WERI-Rb-1 (cell line): ENCODE measurements around the gene UST.
A peak's percentile ranks its signal among the peaks of the same experiment; 100 is the strongest.
"Not testable (repeated sequence)": the region's sequence is repeated elsewhere in the genome, so short reads cannot be mapped to it uniquely, and the experiment has no call there.

ENCODE experiments used
- DNase-seq: peaks from one replicate; pipeline ENCODE4 v3.0.0-alpha.2; 2020
- H3K27ac ChIP-seq: fragments of 250-450 bp; sonication (Bioruptor Pico); 2 replicates; pipeline ENCODE4 v1.5.1; 2020; ENCODE audit warnings: mild to moderate bottlenecking, moderate library complexity
- H3K27me3 ChIP-seq: fragments of 250-450 bp; sonication (Bioruptor Pico); 2 replicates; pipeline ENCODE4 v1.5.1; 2021; ENCODE audit warnings: mild to moderate bottlenecking, low read depth, moderate library complexity; ENCODE audit not compliant: insufficient read depth, severe bottlenecking
- H3K36me3 ChIP-seq: fragments of 250-450 bp; sonication (Bioruptor Pico); 2 replicates; pipeline ENCODE4 v1.5.1; 2020; ENCODE audit warnings: mild to moderate bottlenecking, moderate library complexity
- H3K4me3 ChIP-seq: 2 replicates; pipeline ENCODE4 v1.5.1; 2011; ENCODE audit warnings: low read depth, mild to moderate bottlenecking, control low read depth, low read length
- H3K9me3 ChIP-seq: fragments of 250-450 bp; sonication (Bioruptor Pico); 2 replicates; pipeline ENCODE4 v1.5.1; 2021; ENCODE audit warnings: mild to moderate bottlenecking, moderate library complexity; ENCODE audit not compliant: severe bottlenecking
- TF ChIP-seq, protein P1 (sequence below): IDR thresholded peaks from 2 replicates; pipeline ENCODE4 v1.5.1; 2011; ENCODE audit warnings: low read depth, mild to moderate bottlenecking, control low read depth, inconsistent platforms, low read length

The UST gene

DNA sequence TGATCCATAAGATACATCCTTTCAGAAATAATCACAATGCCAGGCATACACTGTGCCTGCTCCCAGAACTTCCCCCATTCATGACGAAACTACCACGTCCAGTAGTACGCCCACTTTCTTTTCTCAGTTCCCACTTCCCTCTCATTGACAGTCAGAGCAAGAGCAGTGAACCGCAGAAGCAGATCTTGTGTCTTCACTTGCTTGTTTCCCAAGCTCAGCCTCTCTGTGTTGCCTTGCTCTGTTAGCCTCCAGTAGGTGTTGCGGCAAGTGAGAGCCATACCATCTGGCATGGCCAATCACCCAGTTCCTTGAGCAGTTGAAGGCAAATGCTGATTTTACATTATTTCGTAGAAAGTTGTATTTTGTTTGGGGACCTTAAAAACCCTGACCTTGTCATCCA lies 11.7 kb downstream of the UST start:
- H3K27ac ChIP-seq, result no peak overlapping the region

DNA sequence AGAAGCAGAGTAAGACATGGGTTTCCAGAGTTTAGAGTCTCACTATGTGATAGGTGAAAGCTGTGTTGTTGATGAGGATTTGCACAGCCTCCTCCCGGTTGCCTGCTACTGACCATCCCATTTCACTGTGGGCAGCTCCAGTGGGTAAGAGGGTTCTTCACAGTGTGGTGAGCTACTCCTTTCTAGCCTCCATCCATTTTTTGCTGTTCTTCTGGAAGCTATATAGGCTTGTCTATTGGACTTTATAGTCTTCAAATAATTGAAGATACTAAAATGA lies 13.4 kb downstream of the UST start:
- Histone ChIP-seq H3K27me3 (no peaks in the 10 kb centered on the region), H3K9me3 (no peaks in the 10 kb centered on the region), H3K27ac (no peak overlapping the region), H3K36me3 (no peaks in the 10 kb centered on the region), H3K4me3 (no peak overlapping the region)
- TF ChIP-seq, protein P1, sequence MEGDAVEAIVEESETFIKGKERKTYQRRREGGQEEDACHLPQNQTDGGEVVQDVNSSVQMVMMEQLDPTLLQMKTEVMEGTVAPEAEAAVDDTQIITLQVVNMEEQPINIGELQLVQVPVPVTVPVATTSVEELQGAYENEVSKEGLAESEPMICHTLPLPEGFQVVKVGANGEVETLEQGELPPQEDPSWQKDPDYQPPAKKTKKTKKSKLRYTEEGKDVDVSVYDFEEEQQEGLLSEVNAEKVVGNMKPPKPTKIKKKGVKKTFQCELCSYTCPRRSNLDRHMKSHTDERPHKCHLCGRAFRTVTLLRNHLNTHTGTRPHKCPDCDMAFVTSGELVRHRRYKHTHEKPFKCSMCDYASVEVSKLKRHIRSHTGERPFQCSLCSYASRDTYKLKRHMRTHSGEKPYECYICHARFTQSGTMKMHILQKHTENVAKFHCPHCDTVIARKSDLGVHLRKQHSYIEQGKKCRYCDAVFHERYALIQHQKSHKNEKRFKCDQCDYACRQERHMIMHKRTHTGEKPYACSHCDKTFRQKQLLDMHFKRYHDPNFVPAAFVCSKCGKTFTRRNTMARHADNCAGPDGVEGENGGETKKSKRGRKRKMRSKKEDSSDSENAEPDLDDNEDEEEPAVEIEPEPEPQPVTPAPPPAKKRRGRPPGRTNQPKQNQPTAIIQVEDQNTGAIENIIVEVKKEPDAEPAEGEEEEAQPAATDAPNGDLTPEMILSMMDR, result no peak
- no peak for DNase-seq

More for the DNA sequence above, 11.7 kb downstream of the UST start:
- no peak for DNase-seq
- Histone ChIP-seq H3K4me3 (no peak overlapping the region), H3K9me3 (no peaks in the 10 kb centered on the region), H3K36me3 (no peaks in the 10 kb centered on the region), H3K27me3 (no peaks in the 10 kb centered on the region)
- TF ChIP-seq, protein P1, result no peak

DNA sequence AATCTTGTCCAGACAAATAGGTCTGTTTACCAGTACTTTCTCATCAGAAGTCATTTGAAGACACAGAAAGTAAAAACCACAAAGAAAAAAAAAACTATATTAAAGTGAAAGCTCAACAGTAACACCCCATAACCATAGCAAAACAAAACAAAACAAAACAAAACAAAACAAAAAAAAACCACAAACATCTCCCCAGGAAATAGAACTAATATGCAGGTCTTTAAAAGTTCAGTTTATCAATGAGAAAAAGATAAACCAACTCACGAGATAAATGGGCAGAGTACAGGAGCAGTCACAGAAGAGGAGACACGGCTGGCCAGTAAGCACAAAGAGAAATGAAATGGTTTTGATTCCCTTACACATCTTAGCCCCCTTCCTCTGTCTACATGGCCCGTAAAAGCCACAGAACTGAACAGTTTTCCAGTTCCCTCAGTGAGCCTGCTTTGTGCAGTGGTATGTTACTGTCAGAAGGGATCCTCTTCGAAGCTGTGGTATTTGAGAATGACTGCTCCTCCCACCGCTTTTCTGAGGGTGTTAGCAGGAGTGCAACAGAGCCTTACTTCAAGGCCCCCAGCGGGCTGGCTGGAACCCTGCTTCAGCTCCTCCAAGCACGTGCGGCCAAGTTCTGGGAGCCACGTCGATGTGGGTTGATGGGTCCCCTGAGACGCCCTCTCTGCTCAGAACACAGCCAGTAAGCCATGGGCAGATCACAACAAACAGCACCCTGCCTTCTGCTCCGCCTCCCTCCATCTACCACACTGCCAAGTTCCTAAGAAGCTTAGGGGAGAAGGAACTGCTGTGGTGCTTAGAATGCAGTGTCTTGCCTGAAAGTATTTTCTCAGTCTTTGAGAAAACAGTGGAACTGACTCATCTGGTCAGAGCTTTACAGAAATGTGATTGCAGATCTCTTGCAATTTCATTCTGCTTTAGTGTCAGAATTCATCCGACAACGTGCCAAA lies 14.0 kb downstream of the UST start:
- no peaks in the 10 kb centered on the region for H3K36me3 ChIP-seq
- DNase-seq, result peak; percentile 66
- H3K27ac ChIP-seq, result no peak overlapping the region
- TF ChIP-seq, protein P1, result no peak
- H3K9me3 ChIP-seq, result no peaks in the 10 kb centered on the region
- peak overlapping the region; percentile 24 for H3K4me3 ChIP-seq
- no peaks in the 10 kb centered on the region for H3K27me3 ChIP-seq

DNA sequence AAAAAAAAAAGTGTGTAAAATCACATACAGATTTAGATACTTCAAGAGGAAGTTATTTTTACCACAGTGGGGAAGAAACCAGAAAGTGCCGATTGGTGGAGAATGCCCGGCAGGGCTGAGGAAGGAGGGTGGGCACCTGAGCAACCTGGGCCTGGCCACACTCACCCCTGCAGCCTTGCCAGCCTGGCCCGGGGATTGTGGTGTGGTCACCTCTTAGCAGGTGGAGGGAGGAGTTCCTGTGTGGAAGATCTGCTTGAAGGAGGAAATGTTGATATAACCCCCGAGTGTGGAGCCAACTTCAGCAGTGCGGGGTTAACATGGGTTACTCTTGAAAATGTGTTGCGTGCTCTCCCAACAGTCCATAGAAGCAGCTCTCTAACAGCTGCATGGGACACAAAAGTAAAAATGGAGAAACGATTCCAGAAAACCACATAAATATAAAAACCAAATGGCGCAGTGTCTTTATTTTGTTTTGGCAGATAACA lies 14.7 kb downstream of the UST start:
- Histone ChIP-seq H3K9me3 (no peaks in the 10 kb centered on the region), H3K27me3 (no peaks in the 10 kb centered on the region), H3K27ac (no peak overlapping the region), H3K4me3 (no peak overlapping the region), H3K36me3 (no peaks in the 10 kb centered on the region)
- no peak for DNase-seq
- TF ChIP-seq, protein P1, result no peak

DNA sequence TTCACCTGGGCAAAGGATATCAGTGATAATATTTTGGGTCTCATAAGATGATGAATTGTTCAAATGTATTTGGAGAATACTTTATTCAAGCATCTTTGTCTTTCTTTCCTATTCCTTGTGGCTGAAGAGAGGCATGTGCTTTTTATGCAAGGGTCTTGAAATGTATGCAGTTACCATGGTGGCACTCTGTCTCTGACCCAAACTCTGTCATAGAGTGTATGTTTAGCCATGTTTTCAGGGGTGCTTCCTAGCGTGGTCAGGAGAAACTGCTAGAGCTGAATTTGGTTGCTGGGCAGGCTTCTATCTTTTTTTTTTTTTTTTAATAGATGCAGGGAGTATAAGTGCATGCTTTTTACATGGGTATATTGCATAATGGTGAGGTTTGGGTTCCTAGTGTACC lies 15.4 kb downstream of the UST start:
- H3K9me3 ChIP-seq, result no peaks in the 10 kb centered on the region
- H3K4me3 ChIP-seq, result no peak overlapping the region
- H3K27me3 ChIP-seq, result no peaks in the 10 kb centered on the region
- no peaks in the 10 kb centered on the region for H3K36me3 ChIP-seq
- DNase-seq, result no peak
- TF ChIP-seq, protein P1, result no peak
- H3K27ac ChIP-seq, result no peak overlapping the region

DNA sequence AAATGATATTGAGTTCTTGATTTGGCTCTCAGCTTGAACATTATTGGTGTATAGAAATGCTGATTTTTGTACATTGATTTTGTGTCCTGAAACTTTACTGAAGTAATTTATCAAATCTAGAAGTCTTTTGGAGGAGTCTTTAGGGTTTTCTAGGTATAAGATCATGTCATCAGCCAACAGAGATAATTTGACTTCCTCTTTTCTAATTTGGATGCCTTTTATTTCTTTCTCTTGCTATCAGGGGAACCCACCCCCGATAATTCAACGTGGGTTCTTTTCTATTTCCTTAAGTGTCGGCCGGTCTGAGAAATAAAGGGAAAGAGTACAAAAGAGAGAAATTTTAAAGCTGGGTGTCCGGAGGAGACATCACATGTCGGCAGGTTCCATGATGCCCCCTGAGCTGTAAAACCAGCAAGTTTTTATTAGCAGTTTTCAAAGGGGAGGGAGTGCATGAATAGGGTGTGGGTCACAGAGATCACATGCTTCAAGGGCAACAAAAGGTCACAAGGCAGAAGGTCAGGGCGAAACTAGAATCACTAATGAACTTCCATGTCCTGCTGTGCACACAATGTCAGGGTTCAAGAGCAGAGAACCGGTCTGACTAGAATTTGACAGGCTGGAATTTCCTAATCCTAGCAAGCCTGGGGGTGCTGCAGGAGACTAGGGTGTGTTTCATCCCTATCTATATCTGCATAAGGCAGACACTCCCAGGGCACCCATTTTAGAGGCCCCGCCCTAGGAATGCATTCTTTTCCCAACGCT lies 17.6 kb downstream of the UST start:
- H3K4me3 ChIP-seq, H3K9me3 ChIP-seq, H3K36me3 ChIP-seq, DNase-seq, H3K27ac ChIP-seq, H3K27me3 ChIP-seq: not testable (repeated sequence)
